CD4-positive, alpha-beta T cell (primary cell): ENCODE data around the gene FMN1. TPM values are rescaled to one million over a fixed set of nuclear protein-coding genes. Genes with fewer than 3 reads are reported as not detected.
A peak's percentile ranks its signal among the peaks of the same experiment; 100 is the strongest.

Source experiments
- ATAC-seq: fragments of 200-7000 bp; cut with Tn5 transposase; one replicate; pipeline ENCODE4 v1.10.0; 2022; ENCODE audit warnings: mild to moderate bottlenecking; ENCODE audit not compliant: poor library complexity
- CTCF ChIA-PET: fragments of 350-600 bp; sonication (Branson Sonifier 250); formaldehyde crosslinking; loops from one replicate; lab custom pipeline; 2021; ENCODE audit warnings: antibody characterized with exemption, inconsistent platforms; lab: Charles Lee
- POLR2A ChIA-PET: fragments of 350-600 bp; sonication (Branson Sonifier 250); formaldehyde crosslinking; loops from one replicate; lab custom pipeline; 2021; ENCODE audit warnings: antibody characterized with exemption, inconsistent platforms; lab: Charles Lee
- DNase-seq, 14 experiments: peaks; one replicate each; pipeline ENCODE4 v3.0.0-alpha.2; 2013 to 2020; ENCODE audit warnings: mixed read lengths in 2 of 14
- H3K27ac ChIP-seq, 2 donors: one replicate each; pipeline versions ENCODE4 v1.5.1 to v1.7.0; 2013; ENCODE audit warnings: low read length in 2 of 2, low read depth in 1 of 2, mild to moderate bottlenecking in 1 of 2
- H3K27me3 ChIP-seq, 2 experiments: 1 replicate in 1 of 2; 2 replicates in 1 of 2; pipeline versions ENCODE4 v1.6.1 to v1.7.0; 2013; ENCODE audit warnings: low read length in 2 of 2, control low read depth in 1 of 2, mild to moderate bottlenecking in 1 of 2, moderate library complexity in 1 of 2; ENCODE audit not compliant: insufficient read depth in 2 of 2, control insufficient read depth in 1 of 2
- H3K36me3 ChIP-seq: one replicate; pipeline ENCODE4 v1.6.1; 2013; ENCODE audit warnings: low read length, control low read depth; ENCODE audit not compliant: insufficient read depth
- H3K4me1 ChIP-seq: one replicate; pipeline ENCODE4 v1.6.1; 2013; ENCODE audit warnings: low read length, control low read depth; ENCODE audit not compliant: insufficient read depth
- H3K4me3 ChIP-seq: one replicate; pipeline ENCODE4 v1.5.1; 2013; ENCODE audit warnings: mild to moderate bottlenecking, low read length, moderate library complexity
- H3K9me3 ChIP-seq, 2 experiments: 1 replicate in 1 of 2; 2 replicates in 1 of 2; pipeline versions ENCODE4 v1.6.1 to v1.7.0; 2013; ENCODE audit warnings: low read length in 2 of 2, mild to moderate bottlenecking in 2 of 2, control low read depth in 1 of 2, moderate library complexity in 1 of 2; ENCODE audit not compliant: control insufficient read depth in 1 of 2, insufficient read depth in 1 of 2
- H3K27ac Mint-ChIP-seq: one replicate; pipeline ENCODE4 v1.8.0; 2020; ENCODE audit warnings: mixed read lengths
- H3K27me3 Mint-ChIP-seq: one replicate; pipeline ENCODE4 v1.8.0; 2021; ENCODE audit warnings: mixed read lengths
- H3K36me3 Mint-ChIP-seq: one replicate; pipeline ENCODE4 v1.8.0; 2021; ENCODE audit warnings: low read depth, mixed read lengths
- H3K4me1 Mint-ChIP-seq: one replicate; pipeline ENCODE4 v1.8.0; 2021; ENCODE audit warnings: low read depth, mixed read lengths
- H3K4me3 Mint-ChIP-seq: one replicate; pipeline ENCODE4 v1.8.0; 2020; ENCODE audit warnings: mild to moderate bottlenecking, mixed read lengths
- H3K9me3 Mint-ChIP-seq: one replicate; pipeline ENCODE4 v1.8.0; 2020; ENCODE audit warnings: mixed read lengths
- intact Hi-C, 2 experiments: fragments of 100-400 bp; cut with DNase I in 1 of 2; cut with micrococcal nuclease in 1 of 2; formaldehyde crosslinking; loops; one replicate each; pipeline versions ENCODE4 v1.15.1 to v1.9.0; 2023 to 2025; cut with DNase I, micrococcal nuclease
- total RNA-seq, 174 experiments: library from RNA in 2 of 174; stranded (reverse) in 2 of 174; gene quantifications; one replicate each; pipeline ENCODE4 v1.2.3 and lab custom pipeline; 2021 to 2026
- TF ChIP-seq, protein P1 (sequence below): fragments of 200-600 bp; IDR thresholded peaks from one replicate; pipeline ENCODE4 v1.8.0; 2022; ENCODE audit warnings: antibody characterized with exemption, mild to moderate bottlenecking

FMN1 gene
- total RNA-seq, 2 experiments from 2014 or later, result 0.39 to 0.55 TPM

DNA sequence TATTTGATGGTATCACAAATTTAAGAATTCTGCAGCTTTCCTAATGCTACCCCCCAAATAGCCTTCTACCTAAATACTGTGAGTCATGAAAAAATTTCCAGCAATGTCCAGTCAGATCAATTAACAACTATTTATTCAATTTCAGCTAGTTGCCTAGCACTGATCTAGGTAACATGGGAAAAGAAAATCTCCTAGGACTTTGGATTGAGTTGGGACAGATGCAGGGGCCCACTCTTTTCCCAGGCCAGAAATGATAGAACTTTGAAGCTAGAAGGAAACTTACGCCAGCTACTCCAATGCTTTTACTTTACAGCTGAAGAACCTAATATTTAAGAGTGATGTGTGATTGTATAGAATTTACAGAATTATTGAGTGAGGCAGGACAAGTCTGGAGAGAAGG, 196.3 kb downstream of the FMN1 start:
- POLR2A ChIA-PET, result no interaction called here
- H3K27ac Mint-ChIP-seq, result no peak overlapping the region
- no peaks in the 10 kb centered on the region for H3K36me3 Mint-ChIP-seq
- Histone ChIP-seq H3K4me3 (no peak overlapping the region), H3K27ac (no peak overlapping the region), H3K36me3 (no peaks in the 10 kb centered on the region), H3K4me1 (no peaks in the 10 kb centered on the region), H3K9me3 (peaks cover 0 to 5% of the 10 kb centered on the region in 2 experiments), H3K27me3 (no peaks in the 10 kb centered on the region)
- ATAC-seq, result no peak
- H3K27me3 Mint-ChIP-seq, result peaks cover 4% of the 10 kb centered on the region
- H3K9me3 Mint-ChIP-seq, result no peaks in the 10 kb centered on the region
- H3K4me3 Mint-ChIP-seq, result no peak overlapping the region
- TF ChIP-seq, protein P1, sequence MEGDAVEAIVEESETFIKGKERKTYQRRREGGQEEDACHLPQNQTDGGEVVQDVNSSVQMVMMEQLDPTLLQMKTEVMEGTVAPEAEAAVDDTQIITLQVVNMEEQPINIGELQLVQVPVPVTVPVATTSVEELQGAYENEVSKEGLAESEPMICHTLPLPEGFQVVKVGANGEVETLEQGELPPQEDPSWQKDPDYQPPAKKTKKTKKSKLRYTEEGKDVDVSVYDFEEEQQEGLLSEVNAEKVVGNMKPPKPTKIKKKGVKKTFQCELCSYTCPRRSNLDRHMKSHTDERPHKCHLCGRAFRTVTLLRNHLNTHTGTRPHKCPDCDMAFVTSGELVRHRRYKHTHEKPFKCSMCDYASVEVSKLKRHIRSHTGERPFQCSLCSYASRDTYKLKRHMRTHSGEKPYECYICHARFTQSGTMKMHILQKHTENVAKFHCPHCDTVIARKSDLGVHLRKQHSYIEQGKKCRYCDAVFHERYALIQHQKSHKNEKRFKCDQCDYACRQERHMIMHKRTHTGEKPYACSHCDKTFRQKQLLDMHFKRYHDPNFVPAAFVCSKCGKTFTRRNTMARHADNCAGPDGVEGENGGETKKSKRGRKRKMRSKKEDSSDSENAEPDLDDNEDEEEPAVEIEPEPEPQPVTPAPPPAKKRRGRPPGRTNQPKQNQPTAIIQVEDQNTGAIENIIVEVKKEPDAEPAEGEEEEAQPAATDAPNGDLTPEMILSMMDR, result no peak
- intact Hi-C loops, result no loop called here
- CTCF ChIA-PET, result interaction anchor here (0.5 kb wide), 1 partner anchor 1409 kb away, joined by 3 read pairs; no protein-coding TSS in a partner anchor
- H3K4me1 Mint-ChIP-seq, result no peaks in the 10 kb centered on the region
- no peak for DNase-seq

DNA sequence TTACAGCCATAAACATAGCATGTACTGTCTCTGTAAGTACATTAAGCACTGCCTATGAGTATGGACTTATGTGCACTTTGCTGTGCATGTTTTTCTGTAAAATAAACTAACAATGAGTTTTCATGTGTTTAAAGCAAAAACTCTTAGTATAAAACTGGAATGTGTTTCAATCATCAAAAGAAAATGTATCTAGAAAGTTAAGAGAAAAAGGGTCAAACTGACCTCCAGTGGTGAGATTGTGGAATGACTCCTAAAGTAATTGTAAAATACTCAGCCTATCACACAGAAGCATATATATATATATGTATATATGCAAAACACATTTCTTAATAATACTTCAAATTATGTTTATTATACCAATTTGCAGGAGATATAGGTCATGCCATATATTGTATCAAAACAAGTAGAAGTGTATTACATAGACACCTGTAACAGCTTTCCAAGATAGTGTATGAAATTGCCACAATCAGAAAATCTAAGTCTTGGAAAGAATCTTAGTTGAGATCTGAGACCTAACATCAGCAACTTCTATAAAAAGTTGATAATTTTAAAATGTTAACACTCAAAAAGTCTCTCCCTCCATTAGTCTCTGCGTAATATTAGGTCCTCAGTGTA, 199.6 kb downstream of the FMN1 start:
- POLR2A ChIA-PET, result no interaction called here
- CTCF ChIA-PET, result no interaction called here
- no peak overlapping the region for H3K4me3 Mint-ChIP-seq
- Histone ChIP-seq H3K27me3 (no peaks in the 10 kb centered on the region), H3K9me3 (no peaks in the 10 kb centered on the region), H3K4me1 (no peaks in the 10 kb centered on the region), H3K4me3 (no peak overlapping the region), H3K27ac (no peak overlapping the region), H3K36me3 (no peaks in the 10 kb centered on the region)
- H3K36me3 Mint-ChIP-seq, result no peaks in the 10 kb centered on the region
- H3K9me3 Mint-ChIP-seq, result no peaks in the 10 kb centered on the region
- no peak for DNase-seq
- no peaks in the 10 kb centered on the region for H3K4me1 Mint-ChIP-seq
- intact Hi-C loops, result no loop called here
- no peak for ATAC-seq
- no peak overlapping the region for H3K27ac Mint-ChIP-seq
- TF ChIP-seq, protein P1, result peak; percentile 27
- peaks cover 2% of the 10 kb centered on the region for H3K27me3 Mint-ChIP-seq

DNA sequence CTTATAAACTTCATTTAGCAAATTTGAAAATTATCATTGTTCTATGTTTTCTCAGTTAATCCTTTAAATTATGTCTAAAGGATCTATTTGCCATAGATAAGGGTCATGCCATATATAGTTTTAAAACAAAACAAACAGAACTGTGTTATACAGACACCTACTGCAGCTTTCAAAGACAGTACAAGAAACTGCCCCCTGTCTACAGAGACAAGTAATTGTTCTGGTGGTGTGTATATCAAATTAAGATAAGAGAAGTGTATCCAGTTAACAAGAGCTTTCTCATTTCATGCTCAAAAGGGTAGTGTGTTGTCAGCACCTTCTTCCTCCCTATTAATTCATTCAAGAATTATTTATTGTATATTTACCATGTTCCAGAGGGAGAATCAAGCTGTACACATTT, 201.2 kb downstream of the FMN1 start:
- Histone ChIP-seq H3K4me1 (no peaks in the 10 kb centered on the region), H3K4me3 (no peak overlapping the region), H3K9me3 (no peaks in the 10 kb centered on the region), H3K36me3 (no peaks in the 10 kb centered on the region), H3K27me3 (no peaks in the 10 kb centered on the region), H3K27ac (no peak overlapping the region)
- intact Hi-C loops, result no loop called here
- ATAC-seq, result no peak
- no peaks in the 10 kb centered on the region for H3K27me3 Mint-ChIP-seq
- TF ChIP-seq, protein P1, result no peak
- no peaks in the 10 kb centered on the region for H3K4me1 Mint-ChIP-seq
- POLR2A ChIA-PET, result no interaction called here
- CTCF ChIA-PET, result no interaction called here
- DNase-seq, result no peak
- H3K27ac Mint-ChIP-seq, result no peak overlapping the region
- no peaks in the 10 kb centered on the region for H3K36me3 Mint-ChIP-seq
- H3K9me3 Mint-ChIP-seq, result no peaks in the 10 kb centered on the region
- H3K4me3 Mint-ChIP-seq, result no peak overlapping the region
